ENCODE measurements around the gene WNK3. TPM values are rescaled to one million over a fixed set of nuclear protein-coding genes. Genes with fewer than 3 reads are reported as not detected.
"Not testable (repeated sequence)": the region's sequence is repeated elsewhere in the genome, so short reads cannot be mapped to it uniquely, and the experiment has no call there.

The WNK3 gene
- total RNA-seq (2014; rRNA removed; shearing (Covaris generic)) = 3.1 and 3.6 TPM in 2 replicates

DNA sequence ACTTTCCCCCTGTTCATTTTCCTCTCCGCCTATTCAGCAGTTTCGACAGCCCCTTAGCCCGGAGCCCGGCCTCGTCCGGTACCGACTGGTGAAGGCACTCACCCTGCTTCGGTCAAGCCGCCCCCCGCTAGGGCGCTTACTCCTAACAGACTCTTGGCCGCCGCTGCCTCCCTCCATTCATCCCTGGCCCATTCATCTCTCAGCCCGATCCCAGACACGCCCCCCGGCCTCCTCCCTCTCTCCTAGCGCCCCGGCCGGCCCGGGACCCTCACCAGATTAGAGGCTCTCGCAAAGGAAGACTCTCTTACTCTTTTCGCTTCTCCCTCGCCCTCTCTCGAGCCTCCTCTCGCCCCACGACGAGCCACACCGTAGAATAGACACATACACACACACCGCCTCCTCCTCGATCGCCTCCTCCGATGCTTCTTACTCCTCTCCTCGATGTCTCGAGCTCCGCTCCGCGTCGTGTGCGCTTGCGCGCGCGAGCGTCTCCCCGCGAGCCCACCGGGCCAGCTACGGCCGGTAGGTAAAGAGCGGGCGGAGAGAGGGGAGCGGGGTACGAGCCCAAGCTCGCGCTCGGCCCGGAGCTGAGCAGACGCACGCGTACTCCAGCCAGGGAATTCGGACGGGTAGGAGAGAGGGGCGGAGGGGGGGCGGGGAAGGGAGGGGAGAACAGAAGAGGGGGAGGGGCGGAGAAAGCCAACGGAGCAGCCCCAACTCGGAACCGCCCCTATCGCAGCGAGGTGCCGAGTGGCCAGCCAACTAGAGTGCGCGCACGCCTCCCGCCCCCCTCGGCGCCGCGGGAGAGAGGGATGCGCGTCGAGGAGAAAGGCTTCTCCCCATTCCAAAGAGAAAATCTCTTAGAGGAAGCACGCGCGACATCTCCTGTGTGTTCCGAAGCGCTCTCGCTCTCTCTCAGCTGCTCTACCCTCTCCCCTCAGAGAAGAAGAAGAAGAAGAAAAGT is at the start of gene WNK3:
TSS of gene WNK3 (minus strand) at position 633 of the 964 bp plus-strand sequence.
- peak; percentile 88 for DNase-seq (ENCODE audit: low read depth)

DNA sequence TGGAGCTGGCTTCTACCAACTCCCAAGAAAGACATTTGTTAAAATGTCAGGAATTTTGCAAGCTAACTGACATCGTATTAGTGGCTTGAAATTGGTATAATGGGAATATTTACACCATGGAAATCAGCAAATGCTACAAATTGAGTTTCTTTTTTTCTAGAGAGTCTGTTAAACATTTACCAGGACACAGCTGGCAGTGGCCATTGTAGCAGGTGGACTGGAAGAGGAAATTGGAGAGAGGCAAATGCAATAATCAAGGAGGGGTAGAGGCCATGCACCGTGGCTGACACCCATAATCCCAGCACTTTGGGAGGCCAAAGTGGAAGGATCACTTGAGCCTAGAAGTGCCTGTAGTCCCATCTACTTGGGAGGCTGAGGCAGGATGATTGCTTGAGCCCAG is 49.4 kb upstream of the WNK3 start:
- no peak for DNase-seq (ENCODE audit: low read depth)

- no peak for DNase-seq (ENCODE audit: low read depth)
These were observed 39.3 kb upstream of the WNK3 start for GRCh38 chrX:54397113-54397512.

GRCh38 chrX:54386314-54386713 is 28.5 kb upstream of the WNK3 start:
- DNase-seq (ENCODE audit: low read depth) = peak; percentile 35

- not testable (repeated sequence) for DNase-seq (ENCODE audit: low read depth)
These were observed 26.8 kb upstream of the WNK3 start for GRCh38 chrX:54384661-54385060.

GRCh38 chrX:54359408-54359807 is 1.6 kb upstream of the WNK3 start:
- DNase-seq (ENCODE audit: low read depth) = no peak

DNA sequence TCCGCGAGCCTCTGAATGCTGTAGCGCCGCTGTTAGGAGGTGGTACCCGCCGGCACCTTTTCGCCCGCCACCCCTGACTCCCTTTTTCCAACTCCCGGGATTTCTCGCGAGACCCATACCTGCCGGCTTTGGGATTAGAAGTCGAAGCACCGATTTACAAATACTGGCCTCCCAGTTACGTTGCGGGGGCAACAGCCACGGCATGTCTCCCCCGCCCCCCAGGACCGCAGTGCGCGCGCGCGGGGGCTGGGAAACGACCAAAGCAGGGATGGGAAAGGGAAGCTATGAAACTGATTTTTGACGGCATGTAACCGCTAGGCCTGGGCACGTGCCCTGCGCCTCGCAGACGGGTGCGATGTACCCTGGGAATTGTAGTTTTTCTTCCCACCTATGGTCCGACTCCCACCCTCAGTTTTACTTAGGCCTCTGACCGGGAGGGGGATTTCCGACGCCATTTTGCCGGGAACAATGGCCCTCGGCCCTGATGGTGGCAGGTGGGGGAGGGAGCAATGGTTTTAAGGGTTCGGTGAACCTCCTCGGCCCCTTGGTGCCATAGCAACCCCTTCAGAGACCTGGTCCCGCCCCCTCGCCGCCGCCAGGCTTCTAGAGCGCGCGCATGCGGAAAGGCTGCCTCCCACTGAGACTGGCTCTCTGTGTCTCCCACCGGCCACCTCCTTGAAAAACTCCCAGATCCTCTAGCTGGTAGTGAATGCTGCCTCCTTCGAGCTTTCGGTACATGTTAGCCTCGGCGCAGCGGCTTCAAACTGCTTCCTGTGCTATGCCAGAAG is 772 bp upstream of the WNK3 start:
- peak; percentile 74 for DNase-seq (ENCODE audit: low read depth)

DNA sequence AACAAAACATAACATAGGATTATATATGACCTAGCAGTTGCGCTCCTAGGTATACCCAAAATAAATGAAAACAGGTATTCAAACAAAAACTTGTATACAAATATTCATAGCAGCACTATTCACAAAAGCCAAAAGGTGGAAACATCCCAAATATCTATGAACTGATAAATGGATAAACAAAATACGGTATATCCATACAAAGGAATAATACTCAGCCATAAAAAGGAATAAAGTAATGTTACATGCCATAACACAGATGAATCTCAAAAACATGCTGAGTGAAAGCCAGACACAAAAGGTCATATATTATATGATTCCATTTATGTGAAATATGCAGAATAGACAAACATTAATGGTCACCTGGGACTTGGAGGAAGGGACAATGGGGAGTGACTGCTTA is 5.2 kb downstream of the WNK3 start:
- DNase-seq (ENCODE audit: low read depth) = no peak

- not testable (repeated sequence) for DNase-seq (ENCODE audit: low read depth)
These were observed 20.5 kb downstream of the WNK3 start for GRCh38 chrX:54337383-54337782.

- no peak for DNase-seq (ENCODE audit: low read depth)
These were observed 32.8 kb downstream of the WNK3 start for GRCh38 chrX:54325077-54325476.

GRCh38 chrX:54320067-54320466 is 37.8 kb downstream of the WNK3 start:
- no peak for DNase-seq (ENCODE audit: low read depth)

DNA sequence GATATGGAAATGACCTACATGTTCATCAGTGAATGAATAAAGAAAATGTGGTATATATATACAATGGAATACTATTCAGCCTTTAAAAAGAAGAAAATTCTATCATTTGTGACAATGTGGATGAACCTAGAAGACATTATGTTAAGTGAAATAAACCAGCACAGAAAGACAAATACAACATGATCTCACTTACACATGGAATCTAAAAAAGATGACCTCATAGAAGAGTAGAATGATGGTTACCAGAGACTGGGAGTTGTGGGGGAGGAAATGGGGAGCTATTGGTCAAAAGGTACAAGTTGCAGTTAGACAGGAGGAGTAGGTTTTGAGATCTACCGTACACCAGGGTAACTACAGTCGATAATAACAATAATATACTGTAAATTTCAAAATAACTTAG is 51.5 kb downstream of the WNK3 start:
- no peak for DNase-seq (ENCODE audit: low read depth)

DNA sequence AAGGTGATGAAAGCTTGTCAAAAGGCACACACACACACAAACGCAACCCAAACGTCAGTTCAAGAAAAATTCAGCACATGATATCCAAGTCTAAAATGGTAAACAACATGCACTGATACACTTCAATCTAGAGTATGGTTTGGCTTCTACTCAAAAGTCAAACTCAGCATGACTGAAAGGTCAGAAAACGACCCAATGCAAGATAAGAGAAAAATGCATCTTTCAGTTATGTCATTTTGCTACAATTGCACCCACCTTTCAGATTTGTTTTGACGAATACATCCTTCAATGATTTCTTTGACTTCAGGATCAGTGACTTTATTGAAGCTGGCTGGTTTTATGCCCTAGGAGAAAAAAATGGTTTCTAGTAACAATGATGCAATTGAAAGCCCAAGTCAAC is 56.3 kb downstream of the WNK3 start:
- DNase-seq (ENCODE audit: low read depth) = no peak

GRCh38 chrX:54294306-54294705 is 63.5 kb downstream of the WNK3 start:
- no peak for DNase-seq (ENCODE audit: low read depth)

DNA sequence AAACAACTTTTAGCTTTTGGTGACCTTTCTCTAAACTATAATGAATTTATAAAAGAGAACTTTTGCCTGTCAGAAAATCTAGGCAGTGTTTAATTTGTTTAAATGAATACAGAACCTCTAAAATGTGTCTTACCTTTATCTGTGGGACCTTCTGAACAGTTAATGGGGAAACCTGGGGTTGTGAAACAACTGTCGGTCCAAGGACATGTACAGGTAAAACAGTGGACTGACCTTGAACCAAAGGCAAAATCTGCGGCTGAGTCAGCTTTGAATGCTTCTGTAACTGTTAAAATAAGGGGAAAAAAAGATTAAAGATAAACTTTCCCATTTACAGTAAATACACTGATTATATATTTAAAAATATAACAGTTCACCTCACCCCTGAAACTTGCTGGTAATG is 65.1 kb downstream of the WNK3 start:
- no peak for DNase-seq (ENCODE audit: low read depth)

- DNase-seq (ENCODE audit: low read depth) = no peak
These were observed 66.1 kb downstream of the WNK3 start for GRCh38 chrX:54291758-54292157.

GRCh38 chrX:54288968-54289367 is 68.9 kb downstream of the WNK3 start:
- DNase-seq (ENCODE audit: low read depth) = no peak

GRCh38 chrX:54288277-54288676 is 69.6 kb downstream of the WNK3 start:
- DNase-seq (ENCODE audit: low read depth) = peak; percentile 13

GRCh38 chrX:54281676-54282075 is 76.2 kb downstream of the WNK3 start:
- no peak for DNase-seq (ENCODE audit: low read depth)

- DNase-seq (ENCODE audit: low read depth) = no peak
These were observed 77.4 kb downstream of the WNK3 start for GRCh38 chrX:54280466-54280865.

DNA sequence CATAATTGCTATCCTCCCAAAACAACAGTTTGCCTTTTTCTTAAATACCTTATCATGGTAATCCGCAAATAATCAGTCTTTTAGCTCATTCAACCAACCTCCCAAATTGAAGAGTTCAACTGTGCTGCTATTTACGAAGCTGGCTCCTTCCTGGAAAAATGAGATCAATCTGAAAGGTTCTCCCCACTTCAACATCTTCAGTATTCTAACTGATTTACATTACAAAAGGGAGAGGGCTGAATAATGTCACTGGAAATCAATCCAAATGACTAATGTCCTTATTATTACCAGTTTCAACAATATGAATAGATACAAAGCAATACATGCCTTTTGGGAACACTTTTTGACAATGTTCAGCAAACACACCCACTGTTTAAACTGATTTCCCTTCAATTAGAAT is 86.2 kb downstream of the WNK3 start:
- DNase-seq (ENCODE audit: low read depth) = no peak

GRCh38 chrX:54248309-54248708 is 109.5 kb downstream of the WNK3 start:
- peak; percentile 31 for DNase-seq (ENCODE audit: low read depth)

DNA sequence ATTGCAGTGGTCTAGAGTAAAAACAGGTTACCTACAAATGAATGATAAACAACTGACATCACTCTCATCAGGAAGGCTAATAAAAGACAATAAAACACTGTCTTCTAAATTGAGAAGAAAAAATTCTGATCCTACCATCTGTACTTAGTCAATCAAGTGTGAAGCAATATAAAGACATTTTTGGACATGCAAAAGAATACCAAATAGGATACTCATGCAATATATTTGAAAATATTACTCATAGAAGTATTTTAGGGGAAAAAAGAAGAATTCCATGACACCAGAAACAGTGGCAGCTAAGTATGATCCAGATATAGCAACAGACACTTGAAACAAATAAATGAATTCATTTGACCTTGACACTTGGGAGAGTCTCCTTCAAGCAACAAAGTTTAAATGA is 111.0 kb downstream of the WNK3 start:
- no peak for DNase-seq (ENCODE audit: low read depth)
